ENCODE results near the gene E2F8. TPM values are rescaled to one million over a fixed set of nuclear protein-coding genes. Genes with fewer than 3 reads are reported as not detected.

E2F8 gene
- polyA plus RNA-seq, 4 donors = 0.27 to 13.3 (median 2.6) TPM

GRCh38 chr11:19208181-19208580 is 32.6 kb downstream of the E2F8 start:
- FAIRE-seq (no peak), DNase-seq (no peak)
- no peaks in the 10 kb centered on the region for H3K36me3 ChIP-seq (ENCODE audit: control insufficient read depth in 3 of 3, insufficient read depth in 2 of 3, low read depth in 1 of 3, low read length in 3 of 3)
- no peaks in the 10 kb centered on the region for H3K9me3 ChIP-seq (ENCODE audit: control insufficient read depth in 2 of 2, insufficient read depth in 1 of 2, low read depth in 1 of 2, low read length in 1 of 2)
- no peak overlapping the region for H3K27ac ChIP-seq (ENCODE audit: low read depth in 1 of 3, low read length in 2 of 3)
- no peaks in the 10 kb centered on the region for H3K27me3 ChIP-seq (ENCODE audit: control insufficient read depth in 3 of 3, insufficient read depth in 3 of 3, low read length in 3 of 3)
- no peaks in the 10 kb centered on the region for H3K4me1 ChIP-seq (ENCODE audit: control insufficient read depth in 3 of 3, insufficient read depth in 2 of 3, low read depth in 1 of 3, low read length in 2 of 3)
- H3K4me3 ChIP-seq (ENCODE audit: low read depth in 1 of 3, low read length in 3 of 3) = no peak overlapping the region
- WGBS, 3 donors = 82 to 92% (median 87%) methylated on average over 2 of the region's 2 CpGs

DNA sequence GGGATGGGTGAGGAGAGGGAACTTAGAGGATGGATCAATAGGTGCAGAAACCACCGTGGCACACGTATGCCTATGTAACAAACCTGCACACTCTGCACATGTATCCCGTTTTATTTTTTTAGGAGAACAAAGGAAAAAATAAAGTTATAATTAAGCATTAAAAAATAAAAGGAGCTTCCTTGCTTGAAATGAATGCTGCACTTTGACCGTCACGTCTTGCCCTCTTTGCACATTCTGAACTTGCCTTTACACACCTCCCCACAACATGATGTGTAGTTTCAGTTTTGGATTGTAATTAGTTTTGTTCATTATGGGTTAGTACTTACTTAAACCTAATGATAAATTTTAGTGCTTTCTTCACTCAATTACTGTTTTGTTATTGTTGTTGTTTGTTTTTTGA is 35.9 kb downstream of the E2F8 start:
- peaks cover 0 to 6% (median 3%) of the 10 kb centered on the region in 3 donors for H3K4me1 ChIP-seq (ENCODE audit: control insufficient read depth in 3 of 3, insufficient read depth in 2 of 3, low read depth in 1 of 3, low read length in 2 of 3)
- H3K27ac ChIP-seq (ENCODE audit: low read depth in 1 of 3, low read length in 2 of 3) = no peak overlapping the region
- FAIRE-seq = no peak
- no peaks in the 10 kb centered on the region for H3K9me3 ChIP-seq (ENCODE audit: control insufficient read depth in 2 of 2, insufficient read depth in 1 of 2, low read depth in 1 of 2, low read length in 1 of 2)
- WGBS, 3 donors = 54 to 72% (median 57%) methylated on average over 5 of the region's 5 CpGs
- no peak overlapping the region for H3K4me3 ChIP-seq (ENCODE audit: low read depth in 1 of 3, low read length in 3 of 3)
- DNase-seq = peak; percentile 56 to 61
- H3K27me3 ChIP-seq (ENCODE audit: control insufficient read depth in 3 of 3, insufficient read depth in 3 of 3, low read length in 3 of 3) = no peaks in the 10 kb centered on the region
- no peaks in the 10 kb centered on the region for H3K36me3 ChIP-seq (ENCODE audit: control insufficient read depth in 3 of 3, insufficient read depth in 2 of 3, low read depth in 1 of 3, low read length in 3 of 3)

DNA sequence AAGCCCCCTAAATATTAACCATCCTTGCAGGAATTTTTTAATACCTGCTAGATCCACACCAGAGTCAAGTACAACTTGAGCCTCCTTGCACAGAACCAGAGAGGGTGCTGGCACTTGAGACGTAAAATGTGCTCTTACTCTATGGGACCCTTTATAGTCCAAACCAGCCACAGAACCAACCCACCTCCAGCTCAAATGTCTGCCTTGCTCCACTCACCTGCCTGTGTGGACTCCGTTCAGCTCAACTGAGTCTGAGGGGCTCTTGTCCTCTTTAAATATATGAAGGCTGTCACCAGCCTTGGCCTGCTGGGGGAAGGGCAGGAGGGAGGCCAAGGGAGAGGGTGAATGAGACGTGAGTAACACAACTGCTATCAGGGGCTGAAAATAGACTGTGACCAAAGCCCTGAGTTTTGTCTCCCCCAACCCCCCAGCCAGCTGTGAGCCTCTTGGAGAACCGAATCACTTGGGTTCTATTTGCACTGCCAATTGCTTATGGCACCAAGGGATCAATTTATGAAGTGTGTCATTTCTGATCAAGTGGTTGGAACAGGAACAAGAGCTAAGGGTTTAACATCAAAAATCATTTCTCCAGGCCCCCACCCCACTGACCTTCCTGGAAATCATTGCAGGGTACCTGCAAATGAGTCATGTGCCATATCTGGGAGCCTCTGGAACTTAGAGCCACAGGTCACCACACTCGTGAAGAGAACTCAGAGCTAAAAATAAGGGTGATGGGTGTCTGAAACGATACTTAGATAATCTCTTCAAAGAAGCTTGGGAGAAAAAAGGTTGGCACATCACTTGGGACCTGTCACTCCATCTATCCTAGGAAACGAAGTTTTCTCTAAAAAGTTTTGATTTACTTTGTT is 38.8 kb downstream of the E2F8 start, which contains the start of gene CSRP3:
CSRP3 (minus strand) TSS at position 247 of the 869 bp plus-strand sequence. CDS start 9,535 bp downstream, outside the sequence.
- H3K9me3 ChIP-seq (ENCODE audit: control insufficient read depth in 2 of 2, insufficient read depth in 1 of 2, low read depth in 1 of 2, low read length in 1 of 2) = no peaks in the 10 kb centered on the region
- FAIRE-seq (no peak), DNase-seq (no peak)
- no peaks in the 10 kb centered on the region for H3K27me3 ChIP-seq (ENCODE audit: control insufficient read depth in 3 of 3, insufficient read depth in 3 of 3, low read length in 3 of 3)
- H3K4me3 ChIP-seq (ENCODE audit: low read depth in 1 of 3, low read length in 3 of 3) = no peak within 1 kb of the TSS
- WGBS, 3 donors = 82 to 85% (median 83%) methylated on average over 7 of the region's 7 CpGs
- H3K27ac ChIP-seq (ENCODE audit: low read depth in 1 of 3, low read length in 2 of 3) = no peak within 1 kb of the TSS
- H3K36me3 ChIP-seq (ENCODE audit: control insufficient read depth in 3 of 3, insufficient read depth in 2 of 3, low read depth in 1 of 3, low read length in 3 of 3) = no peaks in the 10 kb centered on the region
- H3K4me1 ChIP-seq (ENCODE audit: control insufficient read depth in 3 of 3, insufficient read depth in 2 of 3, low read depth in 1 of 3, low read length in 2 of 3) = peaks cover 0 to 20% (median 3%) of the 10 kb centered on the region in 3 donors

GRCh38 chr11:19200410-19201201 is 40.1 kb downstream of the E2F8 start:
- no peaks in the 10 kb centered on the region for H3K36me3 ChIP-seq (ENCODE audit: control insufficient read depth in 3 of 3, insufficient read depth in 2 of 3, low read depth in 1 of 3, low read length in 3 of 3)
- H3K27ac ChIP-seq (ENCODE audit: low read depth in 1 of 3, low read length in 2 of 3) = peak overlapping the region in 1 of 3 donors; percentile 34
- H3K9me3 ChIP-seq (ENCODE audit: control insufficient read depth in 2 of 2, insufficient read depth in 1 of 2, low read depth in 1 of 2, low read length in 1 of 2) = no peaks in the 10 kb centered on the region
- H3K4me3 ChIP-seq (ENCODE audit: low read depth in 1 of 3, low read length in 3 of 3) = no peak overlapping the region
- H3K27me3 ChIP-seq (ENCODE audit: control insufficient read depth in 3 of 3, insufficient read depth in 3 of 3, low read length in 3 of 3) = no peaks in the 10 kb centered on the region
- H3K4me1 ChIP-seq (ENCODE audit: control insufficient read depth in 3 of 3, insufficient read depth in 2 of 3, low read depth in 1 of 3, low read length in 2 of 3) = peaks cover 0 to 20% (median 3%) of the 10 kb centered on the region in 3 donors
- DNase-seq (peak in 1 of 2 donors; percentile 37), FAIRE-seq (no peak)
- 28 to 35% (median 29%) methylated on average over 6 of the region's 6 CpGs for WGBS, 3 donors

GRCh38 chr11:19199771-19200170 is 41.0 kb downstream of the E2F8 start:
- Histone ChIP-seq H3K27me3 (ENCODE audit: control insufficient read depth in 3 of 3, insufficient read depth in 3 of 3, low read length in 3 of 3) (no peaks in the 10 kb centered on the region), H3K4me3 (ENCODE audit: low read depth in 1 of 3, low read length in 3 of 3) (no peak overlapping the region), H3K27ac (ENCODE audit: low read depth in 1 of 3, low read length in 2 of 3) (peak overlapping the region in 1 of 3 donors; percentile 34), H3K9me3 (ENCODE audit: control insufficient read depth in 2 of 2, insufficient read depth in 1 of 2, low read depth in 1 of 2, low read length in 1 of 2) (no peaks in the 10 kb centered on the region), H3K4me1 (ENCODE audit: control insufficient read depth in 3 of 3, insufficient read depth in 2 of 3, low read depth in 1 of 3, low read length in 2 of 3) (peaks cover 0 to 20% (median 3%) of the 10 kb centered on the region in 3 donors), H3K36me3 (ENCODE audit: control insufficient read depth in 3 of 3, insufficient read depth in 2 of 3, low read depth in 1 of 3, low read length in 3 of 3) (no peaks in the 10 kb centered on the region)
- 0 to 6% (median 5%) methylated on average over 3 of the region's 3 CpGs for WGBS, 3 donors
- DNase-seq (peak in 1 of 2 donors; percentile 60), FAIRE-seq (no peak)

- no peak for FAIRE-seq
- whole genome bisulfite sequencing, 3 donors = 79 to 86% (median 81%) methylated on average over 7 of the region's 7 CpGs
Observed at GRCh38 chr11:19199048-19199447, 41.7 kb downstream of the E2F8 start.

DNA sequence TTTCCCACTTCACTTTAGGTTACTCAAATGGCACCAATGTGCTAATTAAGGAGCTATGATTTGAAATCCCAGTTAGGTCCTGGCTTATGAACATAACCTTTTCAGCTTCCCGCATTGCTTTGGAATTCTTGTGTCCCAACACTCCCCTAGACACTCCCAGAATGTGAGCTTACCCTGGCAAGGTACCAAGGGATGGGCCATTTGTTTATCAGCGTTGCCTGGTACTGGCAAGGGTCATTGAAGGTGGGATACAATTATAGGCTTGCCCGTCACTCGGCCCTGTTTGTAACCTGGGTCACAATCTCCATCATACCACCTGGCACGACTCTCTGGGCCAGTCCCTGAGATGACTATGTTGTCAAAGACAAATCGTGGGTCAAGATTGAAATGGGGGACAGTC is 44.3 kb downstream of the E2F8 start:
- Histone ChIP-seq H3K27ac (ENCODE audit: low read depth in 1 of 3, low read length in 2 of 3) (no peak overlapping the region), H3K36me3 (ENCODE audit: control insufficient read depth in 3 of 3, insufficient read depth in 2 of 3, low read depth in 1 of 3, low read length in 3 of 3) (no peaks in the 10 kb centered on the region), H3K4me1 (ENCODE audit: control insufficient read depth in 3 of 3, insufficient read depth in 2 of 3, low read depth in 1 of 3, low read length in 2 of 3) (peaks cover 3 to 30% (median 3%) of the 10 kb centered on the region in 3 donors), H3K9me3 (ENCODE audit: control insufficient read depth in 2 of 2, insufficient read depth in 1 of 2, low read depth in 1 of 2, low read length in 1 of 2) (no peaks in the 10 kb centered on the region), H3K27me3 (ENCODE audit: control insufficient read depth in 3 of 3, insufficient read depth in 3 of 3, low read length in 3 of 3) (no peaks in the 10 kb centered on the region), H3K4me3 (ENCODE audit: low read depth in 1 of 3, low read length in 3 of 3) (no peak overlapping the region)
- WGBS, 3 donors = 54 to 72% (median 66%) methylated on average over 6 of the region's 6 CpGs
- FAIRE-seq (no peak), DNase-seq (peak in 1 of 2 donors; percentile 30)

More at GRCh38 chr11:19199048-19199447, 41.7 kb downstream of the E2F8 start:
- peaks cover 0 to 20% (median 3%) of the 10 kb centered on the region in 3 donors for H3K4me1 ChIP-seq (ENCODE audit: control insufficient read depth in 3 of 3, insufficient read depth in 2 of 3, low read depth in 1 of 3, low read length in 2 of 3)
- peak in 1 of 2 donors; percentile 33 for DNase-seq
- H3K27ac ChIP-seq (ENCODE audit: low read depth in 1 of 3, low read length in 2 of 3) = peak overlapping the region in 1 of 3 donors; percentile 34
- H3K36me3 ChIP-seq (ENCODE audit: control insufficient read depth in 3 of 3, insufficient read depth in 2 of 3, low read depth in 1 of 3, low read length in 3 of 3) = no peaks in the 10 kb centered on the region
- H3K27me3 ChIP-seq (ENCODE audit: control insufficient read depth in 3 of 3, insufficient read depth in 3 of 3, low read length in 3 of 3) = no peaks in the 10 kb centered on the region
- no peaks in the 10 kb centered on the region for H3K9me3 ChIP-seq (ENCODE audit: control insufficient read depth in 2 of 2, insufficient read depth in 1 of 2, low read depth in 1 of 2, low read length in 1 of 2)
- H3K4me3 ChIP-seq (ENCODE audit: low read depth in 1 of 3, low read length in 3 of 3) = no peak overlapping the region

- FAIRE-seq = no peak
- no peak overlapping the region for H3K4me3 ChIP-seq (ENCODE audit: low read depth in 1 of 3, low read length in 3 of 3)
- 90 to 91% (median 91%) methylated on average over 4 of the region's 4 CpGs for WGBS, 3 donors
Observed at GRCh38 chr11:19194620-19195308, 46.0 kb downstream of the E2F8 start.

More at GRCh38 chr11:19194620-19195308, 46.0 kb downstream of the E2F8 start:
- no peaks in the 10 kb centered on the region for H3K36me3 ChIP-seq (ENCODE audit: control insufficient read depth in 3 of 3, insufficient read depth in 2 of 3, low read depth in 1 of 3, low read length in 3 of 3)
- DNase-seq = no peak
- H3K27ac ChIP-seq (ENCODE audit: low read depth in 1 of 3, low read length in 2 of 3) = no peak overlapping the region
- H3K27me3 ChIP-seq (ENCODE audit: control insufficient read depth in 3 of 3, insufficient read depth in 3 of 3, low read length in 3 of 3) = no peaks in the 10 kb centered on the region
- H3K4me1 ChIP-seq (ENCODE audit: control insufficient read depth in 3 of 3, insufficient read depth in 2 of 3, low read depth in 1 of 3, low read length in 2 of 3) = peaks cover 0 to 23% (median 3%) of the 10 kb centered on the region in 3 donors
- H3K9me3 ChIP-seq (ENCODE audit: control insufficient read depth in 2 of 2, insufficient read depth in 1 of 2, low read depth in 1 of 2, low read length in 1 of 2) = no peaks in the 10 kb centered on the region
